Activated CD4-positive, alpha-beta T cell treated with anti-CD3 and anti-CD28 coated beads, Interleukin-2, amount 50 U/mL, for 24 hours (primary cell): ENCODE measurements around the gene SLC29A4.
"Not testable (repeated sequence)": the region's sequence is repeated elsewhere in the genome, so short reads cannot be mapped to it uniquely, and the experiment has no call there.

Source experiments
- DNase-seq, 2 donors: peaks; one replicate each; pipeline ENCODE4 v3.0.0-alpha.2; 2020; ENCODE audit warnings: low read depth in 1 of 2, low spot score in 1 of 2

SLC29A4 gene

DNA sequence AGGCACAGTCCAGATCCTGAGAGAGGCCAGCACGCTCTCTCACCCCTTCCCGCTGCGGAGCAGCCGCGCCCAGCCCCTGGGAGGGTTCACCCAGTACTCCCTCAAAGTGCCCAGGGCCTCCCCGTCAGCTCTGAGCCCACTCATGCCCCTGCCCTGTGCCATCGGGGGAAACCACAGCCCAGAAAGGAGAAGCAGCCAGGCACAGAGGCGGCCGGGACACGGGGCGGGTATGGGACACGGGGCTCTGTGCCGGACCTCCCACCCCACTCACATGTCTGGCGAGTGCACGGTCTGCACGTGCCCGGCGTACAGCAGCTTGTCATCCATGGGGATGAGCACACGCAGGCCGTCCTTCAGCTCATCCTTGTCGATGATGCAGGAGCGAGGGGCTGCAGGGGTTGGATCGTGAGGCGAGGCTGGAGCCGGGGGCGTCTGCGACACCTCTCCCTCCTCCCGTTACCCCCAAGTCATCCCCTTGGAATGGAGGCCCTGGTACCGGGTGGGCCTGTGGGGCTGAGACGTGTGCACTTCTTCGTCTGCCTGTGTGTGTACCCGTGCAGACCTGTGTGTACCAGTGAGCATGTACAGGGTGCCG, 38.2 kb downstream of the SLC29A4 start:
- no peak for DNase-seq

DNA sequence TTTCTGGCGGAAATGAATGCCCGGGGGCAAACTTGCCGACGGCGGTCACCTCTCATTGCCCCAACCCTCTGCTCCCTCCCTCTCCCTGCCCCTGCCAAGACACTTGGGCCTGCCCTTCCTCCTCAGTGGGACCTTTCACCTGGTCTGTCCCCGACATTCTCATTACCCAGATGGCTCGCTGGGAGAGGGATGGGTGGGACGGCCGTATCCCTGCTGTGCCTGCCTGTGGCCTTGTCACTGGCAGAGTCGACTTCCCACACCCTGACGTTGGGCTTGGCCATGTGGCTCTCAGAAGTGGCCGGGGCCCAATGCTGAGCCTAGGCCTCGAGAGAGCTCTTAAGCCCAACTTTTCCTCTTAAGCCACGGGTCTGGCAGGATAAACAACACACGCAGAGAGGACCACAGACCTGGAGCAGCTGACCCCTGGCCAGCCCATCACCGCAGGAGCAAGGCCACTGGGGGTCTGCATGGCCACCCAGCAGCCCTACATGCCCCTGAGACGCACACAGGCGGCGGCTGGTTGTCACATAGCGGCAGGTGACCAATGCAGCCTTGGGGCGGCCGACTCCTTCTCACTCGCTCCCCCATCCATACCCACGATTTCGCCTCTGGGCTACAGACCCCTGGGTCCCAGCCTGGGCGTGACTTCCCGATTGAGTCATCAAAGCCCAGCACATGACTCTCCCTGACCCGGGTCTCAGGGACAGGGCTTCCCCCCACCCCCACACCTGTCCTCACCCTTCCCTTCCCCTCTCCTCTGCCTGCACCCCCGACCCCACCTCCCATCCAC, 40.1 kb downstream of the SLC29A4 start:
- no peak for DNase-seq

- DNase-seq: not testable (repeated sequence)
These were observed 41.3 kb downstream of the SLC29A4 start for GRCh38 chr7:5323800-5324781.

- no peak for DNase-seq
These were observed 42.2 kb downstream of the SLC29A4 start for GRCh38 chr7:5324961-5325360.

GRCh38 chr7:5330288-5330687, 47.5 kb downstream of the SLC29A4 start:
- no peak for DNase-seq

- DNase-seq: no peak
These were observed 49.8 kb downstream of the SLC29A4 start for GRCh38 chr7:5332579-5332978.

DNA sequence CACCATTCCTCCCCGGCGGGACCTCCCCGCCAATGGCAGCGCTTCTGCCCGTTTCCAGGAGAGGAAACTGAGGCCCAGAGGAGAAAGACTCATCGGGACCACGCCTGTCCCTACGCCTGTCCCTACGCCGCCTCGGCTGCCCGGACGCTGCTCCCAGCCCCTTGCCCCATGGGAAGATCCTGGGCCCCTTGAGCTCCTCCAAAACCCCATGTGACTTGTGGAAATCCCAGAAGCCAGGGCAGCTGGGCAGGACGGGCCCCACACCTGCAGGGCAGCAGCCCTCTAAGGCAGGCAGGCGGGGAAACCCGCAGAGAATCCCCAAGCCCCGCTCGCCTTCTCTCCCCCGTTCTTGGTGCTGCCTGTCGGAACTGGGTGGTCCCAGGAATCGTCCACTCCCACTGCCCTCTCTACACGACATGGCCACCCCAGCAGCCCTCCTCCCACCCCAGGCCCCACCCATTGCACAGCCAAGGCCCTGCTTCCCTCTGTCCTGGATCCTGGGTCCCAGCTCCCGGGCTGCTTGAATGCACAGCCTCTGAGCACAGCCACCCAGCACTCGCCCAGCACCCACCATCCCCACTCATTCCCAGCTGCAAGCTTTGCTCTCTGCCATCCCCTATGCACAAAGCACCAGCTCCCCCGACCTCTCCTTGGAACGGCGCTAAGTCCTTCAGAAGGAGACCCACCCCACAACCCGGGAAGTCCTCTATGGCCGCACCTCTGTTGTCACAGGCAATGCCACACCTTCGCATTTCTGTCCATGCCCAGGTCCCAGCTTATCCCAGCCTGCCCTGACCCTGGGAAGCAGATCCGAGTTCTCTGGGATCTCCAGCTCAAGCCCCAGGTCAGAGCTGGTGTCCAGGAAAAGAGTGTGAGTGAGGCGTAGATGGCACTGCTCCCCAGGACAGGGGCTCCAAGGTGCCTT, 50.6 kb downstream of the SLC29A4 start:
- DNase-seq: no peak

DNA sequence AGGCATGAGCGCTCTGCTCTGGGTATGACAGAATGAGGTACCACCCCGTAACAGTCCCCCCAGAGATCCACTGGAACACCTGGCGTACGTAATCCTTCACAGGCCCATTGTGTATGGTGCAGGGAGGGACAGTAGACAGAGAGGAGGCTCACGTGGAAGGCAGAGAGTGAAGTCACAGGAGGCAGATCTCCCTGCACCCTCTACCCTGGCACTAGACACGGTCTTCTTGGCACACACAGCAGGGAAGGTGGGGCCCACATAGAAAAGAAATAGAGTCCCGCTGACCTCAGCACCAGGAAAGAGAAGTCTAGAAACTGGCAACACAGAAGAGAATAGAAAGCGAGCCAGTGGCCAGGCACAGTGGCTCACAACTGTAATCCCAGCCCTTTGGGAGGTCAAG, 51.9 kb downstream of the SLC29A4 start:
- DNase-seq: no peak

DNA sequence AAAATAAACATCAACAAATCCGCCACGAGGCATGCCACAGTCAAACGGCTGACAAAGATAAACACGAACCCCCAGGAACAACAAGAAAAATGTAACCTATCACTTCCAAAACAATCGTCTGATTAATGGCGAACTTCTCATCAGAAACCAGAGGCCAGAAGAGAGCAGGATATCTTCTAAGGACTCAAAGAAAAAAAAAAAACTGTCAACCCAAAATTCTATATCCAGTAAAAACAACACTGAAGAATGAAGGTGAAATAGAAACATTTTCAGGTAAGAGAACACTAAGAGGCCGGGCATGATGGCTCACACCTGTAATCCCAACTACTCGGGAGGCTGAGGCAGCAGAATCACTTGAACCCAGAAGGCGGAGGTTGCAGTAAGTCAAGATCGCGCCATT, 54.3 kb downstream of the SLC29A4 start:
- no peak for DNase-seq

DNA sequence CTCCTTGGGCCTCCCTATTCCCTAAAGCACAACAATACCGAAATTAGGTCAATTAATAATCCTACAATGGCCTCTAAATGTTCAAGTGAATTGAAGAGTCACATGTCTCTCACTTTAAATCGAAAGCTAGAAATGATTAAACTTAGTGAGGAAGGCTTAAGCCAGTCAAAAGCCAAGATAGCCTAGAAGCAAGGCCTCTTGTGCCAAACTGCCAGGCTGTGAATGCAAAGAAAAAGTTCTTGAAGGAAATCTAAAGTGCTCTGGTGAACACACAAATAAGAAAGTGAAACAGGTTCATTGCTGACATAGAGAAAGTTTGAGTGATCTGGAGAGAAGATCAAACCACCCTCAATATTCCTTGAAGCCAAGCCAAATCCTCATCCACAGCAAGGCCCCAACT, 57.2 kb downstream of the SLC29A4 start:
- no peak for DNase-seq

- DNase-seq: no peak
These were observed 59.9 kb downstream of the SLC29A4 start for GRCh38 chr7:5342631-5343030.

DNA sequence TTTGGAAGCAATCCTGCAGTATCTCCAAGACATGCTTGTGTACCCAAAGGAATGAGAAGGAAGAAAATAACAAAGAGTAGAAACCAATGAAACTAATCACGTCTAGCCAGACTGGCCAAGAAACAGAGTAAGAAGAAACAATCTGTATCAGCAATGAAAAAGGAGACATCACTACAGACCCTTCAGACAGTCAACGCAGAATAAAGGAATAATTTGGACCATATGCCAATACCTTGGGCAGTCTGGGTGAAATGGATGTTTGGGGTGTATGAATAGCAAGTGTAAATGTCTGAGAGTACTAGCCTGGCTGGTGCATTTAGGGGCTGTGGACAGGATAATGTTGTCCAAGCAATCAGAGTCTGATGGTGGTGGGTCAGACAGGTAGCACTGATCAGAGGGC, 61.1 kb downstream of the SLC29A4 start:
- DNase-seq: no peak

DNA sequence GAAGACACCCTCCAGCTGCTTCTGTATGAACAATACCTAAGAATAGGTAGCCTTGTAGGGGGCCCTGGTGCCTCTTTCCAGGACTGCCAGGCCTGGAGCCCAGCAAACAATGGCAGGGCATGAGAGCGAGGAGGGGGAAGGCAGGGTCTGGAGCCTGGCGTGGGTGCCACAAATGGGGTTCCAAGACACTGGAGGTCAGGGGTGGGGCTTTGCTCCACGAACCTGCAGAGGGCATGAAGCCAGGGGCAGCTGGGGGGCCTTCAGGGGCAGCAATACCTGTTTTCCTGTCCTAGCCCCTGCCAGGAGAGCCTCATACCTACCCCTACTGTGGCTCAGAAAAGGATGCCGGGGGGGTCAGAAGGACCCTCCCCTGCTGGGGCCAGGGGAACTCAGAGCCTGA, 61.6 kb downstream of the SLC29A4 start:
- no peak for DNase-seq

DNA sequence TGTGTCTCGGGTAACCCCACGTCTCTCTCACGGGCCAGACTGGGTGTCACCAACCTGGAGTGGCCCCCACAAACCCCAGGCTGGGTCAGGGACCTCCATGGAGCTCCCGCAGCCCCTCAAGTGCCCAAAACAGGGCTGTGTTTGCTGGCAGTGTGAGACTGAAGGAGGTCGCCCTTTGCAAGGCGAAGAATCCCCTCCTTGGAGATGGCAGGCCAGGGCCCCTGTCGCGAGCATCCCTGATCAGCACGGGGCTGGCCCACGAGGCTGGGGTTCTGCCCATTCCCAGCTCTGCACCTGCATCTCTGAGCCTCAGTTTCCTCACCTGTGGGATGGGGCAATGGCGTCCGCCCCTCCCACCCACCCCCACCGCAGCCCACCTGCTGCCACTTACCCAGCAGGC, 62.4 kb downstream of the SLC29A4 start:
- no peak for DNase-seq

DNA sequence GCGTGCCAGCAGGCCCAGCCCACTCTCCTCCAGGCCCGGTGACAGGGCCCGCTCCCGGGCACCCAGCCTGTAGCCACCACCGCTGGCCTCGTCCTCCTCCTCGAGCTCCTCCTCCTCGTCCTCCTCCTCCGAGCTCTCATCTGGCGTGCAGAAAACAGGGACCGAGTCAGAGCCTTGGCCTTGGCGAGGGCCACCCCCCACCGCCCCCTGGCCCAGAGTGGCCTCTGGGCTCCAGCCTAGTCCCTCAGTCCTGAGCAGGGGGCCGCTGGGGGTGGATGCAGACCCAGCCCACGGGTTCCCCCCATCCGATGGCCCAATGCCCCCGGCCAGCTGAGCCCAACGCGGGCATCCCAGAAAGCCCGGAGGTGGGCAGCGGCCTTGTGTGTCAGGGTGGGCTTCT, 62.9 kb downstream of the SLC29A4 start:
- no peak for DNase-seq

DNA sequence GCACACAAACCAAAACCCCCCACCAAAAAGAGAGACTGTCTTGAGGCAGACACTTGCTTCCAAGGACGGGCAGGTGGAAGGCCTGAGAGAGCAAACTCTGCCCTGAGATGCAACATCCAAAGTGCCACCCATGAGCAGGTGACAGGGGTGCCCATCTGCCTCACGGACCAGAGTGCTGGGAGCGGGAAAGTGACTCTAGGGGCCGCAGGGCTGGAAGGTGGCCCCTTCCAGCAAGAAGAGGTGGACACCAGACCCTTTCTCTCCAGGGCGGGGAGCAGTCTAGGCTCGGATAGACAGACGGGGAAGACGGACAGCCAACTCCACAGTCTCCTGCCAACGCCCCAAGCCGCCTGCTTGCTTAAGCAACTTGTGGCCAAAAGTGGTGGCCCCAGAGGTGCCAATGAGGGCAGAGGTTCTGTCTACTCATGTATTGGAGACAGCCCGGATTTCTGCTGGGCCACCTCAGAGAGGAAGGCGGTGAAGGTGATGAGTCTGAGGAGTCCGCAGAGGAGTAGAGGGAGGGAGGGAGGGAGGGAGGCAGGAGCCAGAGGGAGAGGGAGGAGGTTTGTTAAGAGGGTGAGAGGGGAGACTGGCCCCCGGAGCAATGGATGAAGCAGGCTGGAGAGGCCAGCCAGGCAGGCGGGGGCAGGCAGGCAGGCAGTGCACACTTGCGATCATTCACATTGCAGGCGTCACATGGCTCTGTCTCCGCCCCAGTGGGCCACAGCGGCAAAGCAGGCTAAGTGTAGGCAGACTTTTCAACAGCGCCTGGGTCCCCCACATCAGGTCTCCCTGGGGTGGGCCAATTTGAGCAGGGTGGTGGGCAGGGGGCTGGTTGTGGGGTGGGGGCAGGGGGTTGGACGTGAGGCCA, 65.6 kb downstream of the SLC29A4 start:
- no peak for DNase-seq

GRCh38 chr7:5349005-5349380, 66.2 kb downstream of the SLC29A4 start:
- DNase-seq: no peak

DNA sequence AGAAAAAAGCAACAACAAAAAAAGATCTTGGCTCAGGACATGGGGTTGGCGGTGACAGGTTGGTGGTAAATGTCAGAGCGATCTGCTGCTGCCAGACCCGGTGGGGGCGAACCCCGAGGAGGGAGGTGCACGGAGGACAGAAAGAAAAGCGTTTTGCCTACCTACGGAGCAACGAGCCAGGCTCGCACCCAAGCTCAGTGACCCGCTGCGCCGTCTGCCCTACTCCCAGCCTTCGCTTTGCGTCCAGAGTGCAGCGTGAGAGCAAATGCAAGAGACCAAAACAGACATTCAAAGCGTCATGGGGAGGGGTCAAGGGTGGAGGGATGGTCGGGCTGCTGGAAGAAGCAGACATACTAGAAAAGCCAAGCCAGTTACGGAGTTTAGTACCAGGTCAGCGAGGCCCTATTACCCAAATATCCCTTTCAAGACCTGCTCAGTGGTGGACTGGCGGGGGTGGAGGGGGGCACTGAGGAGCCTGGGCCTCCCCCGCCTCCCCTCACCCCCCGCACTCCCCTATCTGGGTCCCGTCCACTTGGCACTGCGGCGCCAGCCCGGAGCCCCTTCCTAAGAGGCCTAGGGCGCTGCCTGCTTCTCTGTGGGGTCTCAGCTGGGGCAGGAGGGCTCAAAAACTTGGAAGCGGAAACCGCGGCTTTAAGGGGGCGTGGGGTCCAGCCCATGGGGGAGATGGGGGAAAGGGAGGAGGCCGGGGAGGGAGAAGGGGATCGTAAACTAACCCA, 66.9 kb downstream of the SLC29A4 start:
- DNase-seq: no peak

GRCh38 chr7:5350174-5350463, 67.4 kb downstream of the SLC29A4 start:
- DNase-seq: no peak
